ENCODE measurements around the gene TYRO3. TPM values are rescaled to one million over a fixed set of nuclear protein-coding genes. Genes with fewer than 3 reads are reported as not detected.

TYRO3 gene
- 11.8 to 20.3 TPM (median 16.4 TPM) in 3 replicates for total RNA-seq
- long read RNA-seq, full-length matches to known transcripts, result 25 of 38 reads
- long read RNA-seq, partial matches to known transcripts, result 5 of 38 reads
- long read RNA-seq, other reads (novel, unspliced or antisense), result 8 of 38 reads

GRCh38 chr15:41558400-41559238 lies at the start of gene TYRO3:
Gene TYRO3 (plus strand): TSS chr15:41559212. CDS start chr15:41559258, 46 bp downstream.
- Mint-ChIP-seq H3K9me3 (ENCODE audit: low read depth) (no peaks in the 10 kb centered on the region), H3K4me3 (ENCODE audit: unreplicated experiment) (peak within 1 kb of the TSS; percentile 81), H3K4me1 (ENCODE audit: low read depth) (peaks cover 37% of the 10 kb centered on the region), H3K27me3 (ENCODE audit: low read depth) (peaks cover 9% of the 10 kb centered on the region), H3K36me3 (ENCODE audit: low read depth) (no peaks in the 10 kb centered on the region), H3K27ac (ENCODE audit: unreplicated experiment) (peak within 1 kb of the TSS; percentile 86)
- DNase-seq (ENCODE audit: low spot score), result no peak
- no peak for TF ChIP-seq CTCF (IDR thresholded peaks at IDR 0.05)

- no peaks in the 10 kb centered on the region for H3K36me3 Mint-ChIP-seq (ENCODE audit: low read depth)
- H3K27me3 Mint-ChIP-seq (ENCODE audit: low read depth), result peaks cover 27% of the 10 kb centered on the region
- no peak for DNase-seq (ENCODE audit: low spot score)
- no peak overlapping the region for H3K4me3 Mint-ChIP-seq (ENCODE audit: unreplicated experiment)
- peaks cover 20% of the 10 kb centered on the region for H3K4me1 Mint-ChIP-seq (ENCODE audit: low read depth)
- no peaks in the 10 kb centered on the region for H3K9me3 Mint-ChIP-seq (ENCODE audit: low read depth)
- TF ChIP-seq CTCF (IDR thresholded peaks at IDR 0.05), result no peak
- no peak overlapping the region for H3K27ac Mint-ChIP-seq (ENCODE audit: unreplicated experiment)
Measured at GRCh38 chr15:41510728-41511127, 48.3 kb upstream of the TYRO3 start.

- H3K9me3 Mint-ChIP-seq (ENCODE audit: low read depth), result no peaks in the 10 kb centered on the region
- peaks cover 20% of the 10 kb centered on the region for H3K4me1 Mint-ChIP-seq (ENCODE audit: low read depth)
- H3K36me3 Mint-ChIP-seq (ENCODE audit: low read depth), result no peaks in the 10 kb centered on the region
- DNase-seq (ENCODE audit: low spot score), result no peak
- H3K4me3 Mint-ChIP-seq (ENCODE audit: unreplicated experiment), result no peak overlapping the region
- TF ChIP-seq CTCF (IDR thresholded peaks at IDR 0.05), result no peak
- H3K27me3 Mint-ChIP-seq (ENCODE audit: low read depth), result peaks cover 26% of the 10 kb centered on the region
- no peak overlapping the region for H3K27ac Mint-ChIP-seq (ENCODE audit: unreplicated experiment)
Measured at GRCh38 chr15:41511331-41511898, 47.6 kb upstream of the TYRO3 start.

GRCh38 chr15:41511899-41512369 lies 47.1 kb upstream of the TYRO3 start:
- Mint-ChIP-seq H3K27me3 (ENCODE audit: low read depth) (peaks cover 26% of the 10 kb centered on the region), H3K36me3 (ENCODE audit: low read depth) (no peaks in the 10 kb centered on the region), H3K4me1 (ENCODE audit: low read depth) (peaks cover 20% of the 10 kb centered on the region), H3K9me3 (ENCODE audit: low read depth) (no peaks in the 10 kb centered on the region), H3K27ac (ENCODE audit: unreplicated experiment) (no peak overlapping the region), H3K4me3 (ENCODE audit: unreplicated experiment) (peak overlapping the region; percentile 61)
- DNase-seq (ENCODE audit: low spot score), result no peak
- TF ChIP-seq CTCF (IDR thresholded peaks at IDR 0.05), result no peak

GRCh38 chr15:41512512-41512939 lies 46.5 kb upstream of the TYRO3 start:
- Mint-ChIP-seq H3K4me3 (ENCODE audit: unreplicated experiment) (peak overlapping the region; percentile 61), H3K4me1 (ENCODE audit: low read depth) (peaks cover 20% of the 10 kb centered on the region), H3K27ac (ENCODE audit: unreplicated experiment) (no peak overlapping the region), H3K9me3 (ENCODE audit: low read depth) (no peaks in the 10 kb centered on the region), H3K27me3 (ENCODE audit: low read depth) (peaks cover 26% of the 10 kb centered on the region), H3K36me3 (ENCODE audit: low read depth) (no peaks in the 10 kb centered on the region)
- no peak for TF ChIP-seq CTCF (IDR thresholded peaks at IDR 0.05)
- no peak for DNase-seq (ENCODE audit: low spot score)
